GM10266 (cell line): Measurements from ENCODE around the gene ZBTB16.

Experiments
- DNase-seq: peaks from one replicate; pipeline ENCODE4 v3.0.0; 2012; ENCODE audit errors: extremely low spot score
- CTCF ChIP-seq: IDR thresholded peaks from 2 replicates; pipeline ENCODE4 v1.5.1; 2012; ENCODE audit warnings: mild to moderate bottlenecking, low read depth; ENCODE audit not compliant: control insufficient read depth, insufficient read depth; ENCODE audit errors: missing control alignments

The ZBTB16 gene

DNA sequence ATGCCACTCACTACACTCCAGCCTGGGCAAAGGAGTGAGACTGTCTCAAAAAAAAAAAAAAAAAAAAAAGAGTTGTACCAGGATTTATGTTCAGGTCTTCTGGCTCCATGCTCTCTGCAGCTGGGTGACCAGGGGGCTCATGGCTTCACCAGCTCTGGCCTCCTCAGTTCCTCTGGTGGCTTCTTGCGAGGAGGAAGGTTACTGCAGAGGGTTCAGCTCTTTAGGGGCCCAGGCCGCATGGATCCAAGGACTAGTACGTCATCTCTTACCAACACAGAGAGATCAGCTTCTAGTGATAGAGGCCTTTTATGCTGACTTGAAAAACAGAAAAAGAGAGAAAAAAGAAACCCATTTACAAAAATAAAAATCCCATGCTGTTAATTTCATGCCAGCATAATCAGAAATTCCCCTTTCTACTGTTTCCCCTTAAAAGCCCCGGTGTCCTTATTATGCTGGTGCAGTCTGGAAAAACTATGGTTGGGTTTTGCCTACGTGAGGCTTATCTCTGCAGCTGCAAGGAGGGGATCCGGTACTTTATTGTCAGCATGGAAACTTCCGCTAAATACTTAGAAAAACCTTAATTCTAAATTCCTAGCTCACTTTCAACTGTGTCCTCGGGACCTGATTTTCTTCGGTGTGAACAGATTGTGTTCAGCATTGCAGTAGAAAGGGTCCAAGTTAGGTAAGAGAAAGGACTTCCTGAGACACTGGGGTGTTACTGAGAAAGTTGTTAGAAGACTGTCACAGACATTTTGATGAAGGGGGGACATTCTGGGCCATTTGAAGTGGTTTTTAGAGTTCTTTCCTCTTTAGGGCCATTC lies 13.7 kb downstream of the ZBTB16 start:
- no peak for DNase-seq
- TF ChIP-seq CTCF: no peak

DNA sequence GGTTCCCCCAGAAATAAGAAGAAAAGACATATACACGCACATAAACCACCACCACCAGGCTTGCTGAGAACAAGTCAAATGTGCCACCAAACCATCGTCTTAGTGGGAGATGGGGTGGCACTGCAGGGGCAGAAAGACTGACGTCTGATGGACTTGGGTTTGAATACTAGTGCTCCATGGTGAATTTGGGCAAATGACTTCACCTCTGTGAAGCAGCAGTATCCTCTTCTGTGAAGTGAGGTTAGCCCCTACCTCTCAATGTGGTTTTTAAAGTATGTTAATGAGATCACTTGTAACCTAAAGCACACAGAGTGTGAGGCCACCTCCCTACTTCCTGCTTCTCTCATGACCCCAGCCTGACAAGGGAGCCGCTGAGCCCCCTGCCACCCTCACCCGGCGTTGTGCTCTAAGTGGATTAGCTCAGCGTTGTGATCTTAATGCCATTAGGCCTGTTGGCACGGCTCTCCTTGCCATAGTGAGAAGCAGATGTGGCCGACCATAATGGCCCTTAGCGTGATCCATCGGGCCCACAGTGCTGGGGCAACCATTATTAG lies 14.4 kb downstream of the ZBTB16 start:
- no peak for TF ChIP-seq CTCF

DNA sequence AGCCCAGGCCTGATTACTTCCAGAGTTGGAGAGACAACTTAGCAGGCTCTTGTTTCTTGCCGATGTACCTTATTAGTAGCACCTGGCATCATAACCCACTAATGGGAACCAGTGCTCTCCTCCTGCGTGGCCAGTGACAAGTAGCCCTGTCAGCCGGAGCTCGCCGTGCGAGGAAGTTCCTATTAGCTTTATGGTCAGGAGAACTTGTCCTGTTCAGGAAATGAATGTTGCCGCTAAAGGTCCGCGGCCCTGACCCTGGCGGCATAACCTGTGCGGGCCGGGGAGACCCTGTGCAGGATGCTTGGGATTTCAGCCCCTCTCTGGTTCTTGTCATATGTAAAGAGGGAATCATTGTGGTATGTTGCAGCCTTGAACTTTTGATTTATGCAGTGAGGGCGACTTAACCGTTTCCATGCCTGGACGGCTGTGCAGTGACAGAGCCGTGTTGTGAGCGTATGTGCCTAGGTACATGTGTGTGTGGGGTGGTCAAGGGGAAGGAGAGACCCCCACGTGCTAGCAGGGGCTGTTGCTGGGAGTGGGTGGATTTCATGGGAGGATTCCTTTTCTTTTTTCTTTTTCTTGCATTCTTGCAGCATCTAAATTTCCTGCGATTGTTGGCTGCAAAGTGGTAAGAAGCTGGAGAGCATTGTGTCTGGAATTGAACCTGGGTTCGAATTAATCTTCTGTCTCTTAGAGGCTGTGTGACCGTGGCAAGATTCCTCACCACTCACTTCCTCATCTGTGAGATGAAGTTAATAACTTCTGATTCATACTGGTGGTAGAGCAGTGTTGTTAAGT lies 15.2 kb downstream of the ZBTB16 start:
- DNase-seq: no peak
- no peak for TF ChIP-seq CTCF

More for the DNA sequence above, 14.4 kb downstream of the ZBTB16 start:
- DNase-seq: no peak

DNA sequence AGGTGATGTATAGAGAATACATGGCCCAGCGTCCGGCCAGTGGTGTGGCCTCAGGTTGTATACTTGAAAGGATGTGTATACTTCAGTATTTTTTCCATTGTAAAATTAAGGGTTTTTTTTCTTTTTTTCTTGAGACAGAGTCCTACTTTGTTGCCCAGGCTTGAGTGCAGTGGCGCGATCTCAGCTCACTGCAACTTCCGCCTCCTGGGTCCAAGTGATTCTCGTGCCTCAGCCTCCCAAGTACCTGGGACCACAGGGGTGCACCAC lies 15.8 kb downstream of the ZBTB16 start:
- no peak for TF ChIP-seq CTCF
- no peak for DNase-seq

DNA sequence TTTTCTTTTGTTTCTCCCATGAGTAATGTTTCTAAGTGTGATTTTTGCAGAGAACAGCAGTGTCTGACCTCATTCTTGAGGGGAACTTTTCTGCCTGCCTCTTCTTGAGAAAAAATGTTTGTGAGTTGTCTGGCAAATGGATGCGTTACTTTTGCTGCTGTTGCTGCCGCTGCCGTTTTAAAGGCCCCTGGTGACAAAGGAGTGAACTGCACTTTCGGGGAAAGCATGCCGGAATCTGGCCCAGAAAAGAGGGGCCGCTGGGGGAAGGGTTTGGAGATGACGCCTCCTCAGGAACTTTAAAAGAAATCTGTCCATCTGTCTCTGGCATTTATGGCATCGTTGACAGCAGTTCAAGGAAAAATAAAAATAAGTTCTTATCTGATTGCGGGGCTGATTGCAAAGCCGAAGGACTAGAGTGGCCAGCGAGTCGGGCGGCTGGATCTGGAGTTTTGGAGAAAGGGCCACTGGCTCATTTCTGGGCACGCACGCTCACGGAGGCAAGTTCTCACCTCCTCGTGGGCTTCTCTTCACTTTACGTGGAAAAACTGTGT lies 16.5 kb downstream of the ZBTB16 start:
- DNase-seq: no peak
- no peak for TF ChIP-seq CTCF

DNA sequence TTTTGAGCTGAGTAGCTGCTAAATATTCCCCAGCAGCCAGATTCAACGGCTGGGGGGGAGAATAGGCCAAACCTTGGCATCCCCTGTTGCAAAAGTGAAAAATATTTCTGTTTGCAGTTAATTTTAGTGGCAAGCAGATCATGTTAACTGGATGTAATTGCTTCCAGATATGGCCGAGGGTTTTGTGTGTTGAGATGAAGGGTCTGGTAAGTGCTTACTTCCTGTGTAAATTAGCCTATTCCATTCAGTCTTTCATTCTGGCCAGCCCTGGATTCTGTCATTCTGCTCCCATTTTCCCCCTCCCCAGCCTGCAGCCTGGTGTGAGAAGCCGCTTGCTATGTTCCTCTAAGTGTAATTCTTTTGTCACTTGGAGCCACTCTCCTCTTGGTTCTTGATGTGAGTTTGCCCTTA lies 17.4 kb downstream of the ZBTB16 start:
- DNase-seq: no peak
- TF ChIP-seq CTCF: no peak
